K562 (cell line): Measurements from ENCODE around the gene ALPP. TPM values are rescaled to one million over a fixed set of nuclear protein-coding genes. Genes with fewer than 3 reads are reported as not detected.

Experiments
- ATAC-seq: fragments of 200-7000 bp; cut with Tn5 transposase; 3 replicates; pipeline ENCODE4 v1.9.1; 2020; ENCODE audit warnings: moderate library complexity
- BruUV-seq: library from RNA; stranded (reverse); fragments of 400-500 nt; replicated peaks from 2 replicates; lab custom pipeline; 2021; lab: Mats Ljungman, UMichigan
- CTCF ChIA-PET: fragments of 300-600 bp; formaldehyde crosslinking; extraction: SDS; loops from one replicate; lab custom pipeline; 2021; ENCODE audit warnings: low intra/inter-chr PET ratio; lab: Yijun Ruan, JAX
- POLR2A ChIA-PET: fragments of 300-600, 350-650 bp; sonication (Branson Sonifier 250); formaldehyde crosslinking; extraction: SDS; loops from one replicate; lab custom pipeline; 2021; ENCODE audit warnings: antibody characterized with exemption, inconsistent platforms; lab: Yijun Ruan, JAX
- DNase-seq, 4 experiments: peaks; one replicate each; pipeline versions ENCODE4 v3.0.0 to v3.0.0-alpha.2; 2011 to 2018; ENCODE audit warnings: low spot score in 3 of 4, mixed read lengths in 3 of 4; ENCODE audit errors: extremely low read depth in 1 of 4
- FAIRE-seq: peaks from 2 replicates; lab custom pipeline; 2011; peaks lifted over from hg19 to GRCh38; lab: Jason Lieb, UNC
- H2AFZ ChIP-seq: 2 replicates; pipeline ENCODE4 v1.6.0; 2011; ENCODE audit warnings: low read depth, low read length, control low read depth, inconsistent platforms
- H3K27ac ChIP-seq: fragments of 200-600 bp; 3 replicates; pipeline ENCODE4 v1.8.0; 2011; ENCODE audit warnings: low read depth, mild to moderate bottlenecking, control low read depth, inconsistent platforms, low read length, moderate library complexity, mixed read lengths; ENCODE audit errors: extremely low read depth
- H3K27me3 ChIP-seq, 2 experiments: fragments of 300-600 bp in 1 of 2; 2 replicates in 1 of 2; 3 replicates in 1 of 2; pipeline versions ENCODE4 v1.6.0 to v1.8.0; 2011; ENCODE audit warnings: inconsistent platforms in 2 of 2, low read length in 2 of 2, mild to moderate bottlenecking in 1 of 2, mixed read lengths in 1 of 2, moderate library complexity in 1 of 2; ENCODE audit not compliant: control insufficient read depth in 2 of 2, insufficient read depth in 2 of 2
- H3K36me3 ChIP-seq: fragments of 300-600 bp; 3 replicates; pipeline ENCODE4 v1.8.0; 2011; ENCODE audit warnings: mild to moderate bottlenecking, low read length, inconsistent platforms; ENCODE audit not compliant: control insufficient read depth, insufficient read depth
- H3K4me1 ChIP-seq, 2 experiments: fragments of 200-600 bp in 1 of 2; replicated peaks in 1 of 2; 2 replicates in 1 of 2; 3 replicates in 1 of 2; pipeline versions ENCODE4 v1.5.1 to v1.8.0; 2011; ENCODE audit warnings: inconsistent platforms in 2 of 2, low read length in 2 of 2, mild to moderate bottlenecking in 1 of 2, mixed read lengths in 1 of 2, moderate library complexity in 1 of 2; ENCODE audit not compliant: control insufficient read depth in 2 of 2, insufficient read depth in 2 of 2
- H3K4me2 ChIP-seq: 2 replicates; pipeline ENCODE4 v1.6.1; 2011; ENCODE audit warnings: low read length, control low read depth, inconsistent platforms, mixed read lengths; ENCODE audit not compliant: insufficient read depth
- H3K4me3 ChIP-seq: fragments of 200-600 bp; sonication (generic), shearing (Covaris generic); 2 replicates; pipeline ENCODE4 v1.5.1; 2016; ENCODE audit warnings: control low read depth, inconsistent platforms
- H3K79me2 ChIP-seq: fragments of 200-600 bp; 3 replicates; pipeline ENCODE4 v1.8.0; 2011; ENCODE audit warnings: low read length, inconsistent platforms; ENCODE audit not compliant: control insufficient read depth, insufficient read depth
- H3K9ac ChIP-seq, 2 experiments: 2 replicates each; pipeline versions ENCODE4 v1.6.0 to v1.6.1; 2011; ENCODE audit warnings: low read depth in 2 of 2, low read length in 2 of 2, control low read depth in 1 of 2, inconsistent platforms in 1 of 2, mild to moderate bottlenecking in 1 of 2, mixed read lengths in 1 of 2; ENCODE audit not compliant: insufficient read depth in 1 of 2
- H3K9me1 ChIP-seq: one replicate; pipeline ENCODE4 v1.6.0; 2011; ENCODE audit warnings: inconsistent platforms, mild to moderate bottlenecking, low read length, moderate library complexity; ENCODE audit not compliant: control insufficient read depth, insufficient read depth
- H3K9me3 ChIP-seq: replicated peaks from 2 replicates; pipeline ENCODE4 v1.5.1; 2011; ENCODE audit warnings: low read depth, low read length, inconsistent platforms; ENCODE audit not compliant: control insufficient read depth, insufficient read depth
- H4K20me1 ChIP-seq: replicated peaks from 2 replicates; pipeline ENCODE4 v1.6.1; 2011; ENCODE audit warnings: low read length, inconsistent platforms, mixed read lengths; ENCODE audit not compliant: control insufficient read depth, insufficient read depth
- E2F4 ChIP-seq: sonication (generic); formaldehyde crosslinking; IDR thresholded peaks from 2 replicates; pipeline ENCODE4 v1.8.0; 2022; ENCODE audit warnings: mild to moderate bottlenecking, low read depth, missing genetic modification reagents
- FOXK2 ChIP-seq, 2 experiments: fragments of 450-650 bp; IDR thresholded peaks in 1 of 2; conservative IDR thresholded peaks in 1 of 2; 2 replicates each; pipeline ENCODE4 v1.6.1; 2016; ENCODE audit warnings: low read depth in 2 of 2, mild to moderate bottlenecking in 1 of 2
- GATA2 ChIP-seq: sonication (generic); formaldehyde crosslinking; IDR thresholded peaks from 2 replicates; pipeline ENCODE4 v1.4.0; 2020; ENCODE audit warnings: mild to moderate bottlenecking, missing genetic modification reagents
- HES1 ChIP-seq: fragments of 450-650 bp; IDR thresholded peaks from 2 replicates; pipeline ENCODE4 v1.6.1; 2016; ENCODE audit warnings: low read depth, mild to moderate bottlenecking, moderate library complexity
- KAT2B ChIP-seq: IDR thresholded peaks from one replicate; pipeline ENCODE4 v1.6.1; 2012; ENCODE audit warnings: low read depth, mild to moderate bottlenecking, control low read depth, inconsistent platforms, low read length, moderate library complexity
- MEIS2 ChIP-seq: fragments of 450-650 bp; IDR thresholded peaks from 2 replicates; pipeline ENCODE4 v1.6.1; 2014; ENCODE audit warnings: mild to moderate bottlenecking; ENCODE audit not compliant: partially characterized antibody
- MTA2 ChIP-seq: fragments of 450-650 bp; IDR thresholded peaks from 2 replicates; pipeline ENCODE4 v1.6.1; 2016; ENCODE audit warnings: low read depth
- PTRF ChIP-seq: fragments of 450-650 bp; IDR thresholded peaks from 2 replicates; pipeline ENCODE4 v1.6.1; 2016; ENCODE audit warnings: mild to moderate bottlenecking, missing genetic modification characterization, missing compliant biosample characterization
- SIRT6 ChIP-seq: IDR thresholded peaks from one replicate; pipeline ENCODE4 v1.6.1; 2012; ENCODE audit warnings: low read depth, mild to moderate bottlenecking, control low read depth, inconsistent platforms, low read length, moderate library complexity
- ZBTB1 ChIP-seq: sonication (generic); formaldehyde crosslinking; IDR thresholded peaks from 2 replicates; pipeline ENCODE4 v1.8.1; 2023; ENCODE audit warnings: missing genetic modification reagents, low read depth, mild to moderate bottlenecking, borderline replicate concordance
- ZBTB11 ChIP-seq, 3 experiments: fragments of 200-800 bp in 1 of 3; fragments of 250-450 bp in 1 of 3; fragments of 450-650 bp in 1 of 3; sonication (Bioruptor Pico) in 1 of 3; sonication (Bioruptor generic) in 1 of 3; formaldehyde crosslinking in 1 of 3; IDR thresholded peaks; 2 replicates each; pipeline versions ENCODE4 v1.6.1 to v1.8.0; 2016 to 2022; ENCODE audit warnings: mild to moderate bottlenecking in 2 of 3, missing genetic modification characterization in 2 of 3, missing compliant biosample characterization in 1 of 3, moderate library complexity in 1 of 3
- ZNF124 ChIP-seq: sonication (generic); formaldehyde crosslinking; IDR thresholded peaks from 2 replicates; pipeline ENCODE4 v1.8.1; 2022; ENCODE audit warnings: missing genetic modification reagents
- ZNF324 ChIP-seq: fragments of 250-450 bp; sonication (Bioruptor Pico); IDR thresholded peaks from 2 replicates; pipeline ENCODE4 v1.4.0; 2020; ENCODE audit warnings: mild to moderate bottlenecking
- WGBS: fragments of 100-300 bp; shearing (Covaris generic); methylation state at CpG from one replicate; pipeline ENCODE4 v1.1.6; 2016; ENCODE audit warnings: low coverage, mixed read lengths; ENCODE audit not compliant: insufficient coverage; ENCODE audit errors: missing lambda C conversion rate; 5-methylcytosine and 5-hydroxymethylcytosine counted together
- in situ Hi-C: fragments of 300-500 bp; cut with MboI; formaldehyde crosslinking; loops from 4 replicates; pipeline ENCODE4 v1.15.0; 2018; ENCODE audit warnings: inconsistent platforms, mixed read lengths
- intact Hi-C: fragments of 100-400 bp; cut with micrococcal nuclease; formaldehyde crosslinking; loops from 2 replicates; pipeline ENCODE4 v1.14.2; 2022
- polyA plus RNA-seq, 8 experiments: library from polyadenylated mRNA; depleted of rRNA in 4 of 8; stranded (reverse) in 5 of 8; unstranded in 3 of 8; fragments of >200 nt; fragmentation: Nextera tagmentation in 2 of 8; fragmentation: Illumina TruSeq in 1 of 8; extraction: Ambion mirVana in 2 of 8; extraction: Trizol in 1 of 8; gene quantifications; 2 replicates each; pipeline versions ENCODE4 v1.2.1 to v1.2.3, GENCODE V29; 2011 to 2014; ENCODE audit warnings: inconsistent platforms in 1 of 8, missing spikeins in 1 of 8
- total RNA-seq, 7 experiments: library from RNA; depleted of rRNA in 6 of 7; stranded (reverse); fragments of >200 nt in 6 of 7; fragmentation: Illumina TruSeq in 2 of 7; extraction: Trizol in 2 of 7; gene quantifications; 2 replicates each; pipeline versions ENCODE4 v1.2.1 to v1.2.3, GENCODE V29; 2011 to 2021; ENCODE audit warnings: low replicate concordance in 1 of 7
- TF ChIP-seq, protein P1 (sequence below): sonication (generic); formaldehyde crosslinking; IDR thresholded peaks from 2 replicates; pipeline ENCODE4 v1.9.0; 2022; ENCODE audit warnings: mild to moderate bottlenecking, missing genetic modification reagents

The ALPP gene
- total and polyA plus RNA-seq, 9 of the 15 experiments (the other 6 are each of a cell fraction or from before 2014, with no cell fraction given): 0.03 TPM; not detected in 8

DNA sequence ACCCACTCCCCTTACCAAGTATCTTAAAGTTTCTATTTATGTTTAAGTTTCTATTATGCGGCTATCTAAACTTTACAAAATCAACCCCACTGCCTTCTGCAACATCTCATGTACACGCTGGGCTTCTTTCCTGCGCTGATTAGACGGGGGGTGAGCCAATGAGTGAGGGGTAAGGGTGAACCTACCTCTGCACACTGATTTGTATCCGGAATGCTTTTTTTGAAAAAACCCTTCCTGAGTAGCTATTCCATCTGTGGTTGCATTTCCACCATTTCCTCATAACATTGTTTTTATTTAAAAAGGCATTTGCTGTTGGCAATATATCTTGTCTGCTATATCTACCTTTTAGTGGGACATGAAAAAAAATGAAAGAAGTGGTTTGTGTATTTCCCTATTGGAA is 34.4 kb downstream of the ALPP start (continued):
- TF ChIP-seq ZBTB1: no peak

- FAIRE-seq: no peak
- H3K36me3 ChIP-seq: no peaks in the 10 kb centered on the region
- no peak for ATAC-seq
- TF ChIP-seq MEIS2 (no peak), HES1 (no peak), SIRT6 (no peak), FOXK2 (conservative IDR thresholded peaks at IDR 0.05 in 1 of 2, IDR thresholded peaks at IDR 0.05 in 1 of 2; ENCODE audit: low read depth in 2 of 2) (no peak), E2F4 (no peak), GATA2 (no peak), ZNF124 (CRISPR knock-in tag) (no peak), ZBTB11 (CRISPR knock-in tag; IDR thresholded peaks at IDR 0.05) (no peak), MTA2 (no peak), KAT2B (no peak), ZNF324 (CRISPR knock-in tag) (no peak), PTRF (tag) (no peak)
- TF ChIP-seq, protein P1, sequence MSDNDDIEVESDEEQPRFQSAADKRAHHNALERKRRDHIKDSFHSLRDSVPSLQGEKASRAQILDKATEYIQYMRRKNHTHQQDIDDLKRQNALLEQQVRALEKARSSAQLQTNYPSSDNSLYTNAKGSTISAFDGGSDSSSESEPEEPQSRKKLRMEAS (CRISPR knock-in tag): no peak
- no peaks in the 10 kb centered on the region for H4K20me1 ChIP-seq
- H3K4me1 ChIP-seq: peaks cover 0 to 9% of the 10 kb centered on the region in 2 experiments; a peak in 2 of 5 replicates
- BruUV-seq: no TSS peak
- H3K9ac ChIP-seq: no peak overlapping the region
- 0% methylated on average over 7 of the region's 8 CpGs for WGBS
- H3K9me3 ChIP-seq: no peaks in the 10 kb centered on the region
- ChIA-PET CTCF (no interaction called here), POLR2A (interaction anchor here (0.7 kb wide), 1 partner anchor 76 kb away, joined by 3 read pairs; no protein-coding TSS in a partner anchor)
- intact Hi-C loops (no loop called here), in situ Hi-C loops (no loop called here)
- no peaks in the 10 kb centered on the region for H3K79me2 ChIP-seq
- no peak overlapping the region for H2AFZ ChIP-seq
- no peak overlapping the region for H3K4me2 ChIP-seq
- no peak overlapping the region for H3K4me3 ChIP-seq
- DNase-seq: no peak
- no peaks in the 10 kb centered on the region for H3K9me1 ChIP-seq
- peaks cover 0 to 37% of the 10 kb centered on the region in 2 experiments; a peak in 3 of 5 replicates for H3K27me3 ChIP-seq
- H3K27ac ChIP-seq: no peak overlapping the region
Measured at GRCh38 chr2:232415138-232415690, 36.7 kb downstream of the ALPP start.
